Common myeloid progenitor, CD34-positive (primary cell): ENCODE measurements around the gene GPR31.

Experiments
- CTCF ChIA-PET: fragments of 350-600 bp; sonication (Branson Sonifier 250); formaldehyde crosslinking; loops from one replicate; lab custom pipeline; 2021; ENCODE audit warnings: antibody characterized with exemption; lab: Charles Lee
- POLR2A ChIA-PET: fragments of 350-600 bp; sonication (Branson Sonifier 250); formaldehyde crosslinking; loops from one replicate; lab custom pipeline; 2021; ENCODE audit warnings: antibody characterized with exemption; lab: Charles Lee
- DNase-seq, 3 donors: peaks; one replicate each; pipeline versions ENCODE4 v3.0.0 to v3.0.0-alpha.2; 2013
- H3K27ac ChIP-seq, 2 experiments: 1 replicate in 1 of 2; 2 replicates in 1 of 2; pipeline ENCODE4 v1.7.0; 2013; ENCODE audit warnings: inconsistent platforms in 2 of 2, low read length in 2 of 2, mild to moderate bottlenecking in 2 of 2, low read depth in 1 of 2, moderate library complexity in 1 of 2; ENCODE audit not compliant: severe bottlenecking in 2 of 2, insufficient read depth in 1 of 2, poor library complexity in 1 of 2
- H3K27me3 ChIP-seq, 5 experiments: replicated peaks in 2 of 5; 1 replicate in 3 of 5; 2 replicates in 2 of 5; pipeline versions ENCODE4 v1.6.1 to v1.7.0; 2013; ENCODE audit warnings: low read length in 4 of 5, mild to moderate bottlenecking in 2 of 5, moderate library complexity in 2 of 5, inconsistent platforms in 1 of 5; ENCODE audit not compliant: insufficient read depth in 5 of 5, control insufficient read depth in 4 of 5
- H3K36me3 ChIP-seq, 4 experiments: 1 replicate in 2 of 4; 2 replicates in 2 of 4; pipeline versions ENCODE4 v1.6.1 to v1.7.0; 2013; ENCODE audit warnings: low read length in 3 of 4, control low read depth in 1 of 4, mild to moderate bottlenecking in 1 of 4; ENCODE audit not compliant: control insufficient read depth in 4 of 4, insufficient read depth in 4 of 4
- H3K4me1 ChIP-seq, 4 experiments: 1 replicate in 3 of 4; 2 replicates in 1 of 4; pipeline versions ENCODE4 v1.6.1 to v1.7.1; 2013; ENCODE audit warnings: low read length in 3 of 4, mild to moderate bottlenecking in 3 of 4, control low read depth in 1 of 4, inconsistent platforms in 1 of 4, moderate library complexity in 1 of 4; ENCODE audit not compliant: control insufficient read depth in 4 of 4, insufficient read depth in 4 of 4; ENCODE audit errors: control extremely low read depth in 1 of 4
- H3K4me3 ChIP-seq, 7 experiments: 1 replicate in 4 of 7; 2 replicates in 3 of 7; pipeline versions ENCODE4 v1.5.1 to v1.7.0; 2013; ENCODE audit warnings: mild to moderate bottlenecking in 7 of 7, low read length in 6 of 7, moderate library complexity in 6 of 7, inconsistent platforms in 2 of 7, low read depth in 2 of 7, control low read depth in 1 of 7; ENCODE audit not compliant: insufficient read depth in 4 of 7, control insufficient read depth in 1 of 7; ENCODE audit errors: extremely low read depth in 1 of 7
- H3K9me3 ChIP-seq, 5 experiments: 1 replicate in 4 of 5; 2 replicates in 1 of 5; pipeline versions ENCODE4 v1.6.1 to v1.7.1; 2013; ENCODE audit warnings: low read length in 4 of 5, mild to moderate bottlenecking in 2 of 5, inconsistent platforms in 1 of 5, low read depth in 1 of 5, moderate library complexity in 1 of 5; ENCODE audit not compliant: control insufficient read depth in 4 of 5, insufficient read depth in 2 of 5; ENCODE audit errors: control extremely low read depth in 1 of 5
- WGBS: methylation state at CpG from one replicate; pipeline ENCODE4 v1.1.5; 2013; ENCODE audit not compliant: insufficient coverage; 5-methylcytosine and 5-hydroxymethylcytosine counted together

GPR31 gene

GRCh38 chr6:167119670-167120582 lies 37.9 kb downstream of the GPR31 start:
- Histone ChIP-seq H3K27me3 (no peaks in the 10 kb centered on the region), H3K36me3 (no peaks in the 10 kb centered on the region), H3K4me1 (peaks cover 0 to 56% (median 20%) of the 10 kb centered on the region in 4 experiments), H3K4me3 (no peak overlapping the region), H3K9me3 (peaks cover 0 to 3% (median 0%) of the 10 kb centered on the region in 5 experiments), H3K27ac (no peak overlapping the region)
- DNase-seq = peak in 1 of 3 donors; percentile 24
- POLR2A ChIA-PET = no interaction called here
- WGBS = 78% methylated on average over 4 of the region's 8 CpGs
- CTCF ChIA-PET = interaction anchor here (1.0 to 1.9 kb wide), 2 partner anchors 17 to 25 kb away, joined by 3 to 6 read pairs; no protein-coding TSS in a partner anchor

GRCh38 chr6:167118839-167119238 lies 38.9 kb downstream of the GPR31 start:
- Histone ChIP-seq H3K27ac (no peak overlapping the region), H3K4me3 (no peak overlapping the region), H3K4me1 (peaks cover 0 to 46% (median 17%) of the 10 kb centered on the region in 4 experiments), H3K9me3 (peaks cover 0 to 3% (median 0%) of the 10 kb centered on the region in 5 experiments), H3K27me3 (no peaks in the 10 kb centered on the region), H3K36me3 (no peaks in the 10 kb centered on the region)
- CTCF ChIA-PET = no interaction called here
- 90% methylated on average over 12 of the region's 12 CpGs for WGBS
- DNase-seq = no peak
- POLR2A ChIA-PET = no interaction called here

- 97% methylated on average over 5 of the region's 7 CpGs for WGBS
- no peaks in the 10 kb centered on the region for H3K36me3 ChIP-seq
- H3K27me3 ChIP-seq = no peaks in the 10 kb centered on the region
- no peak overlapping the region for H3K27ac ChIP-seq
- ChIA-PET POLR2A (no interaction called here), CTCF (no interaction called here)
- no peak overlapping the region for H3K4me3 ChIP-seq
- H3K9me3 ChIP-seq = peaks cover 0 to 3% (median 0%) of the 10 kb centered on the region in 5 experiments
- peaks cover 0 to 39% (median 13%) of the 10 kb centered on the region in 4 experiments for H3K4me1 ChIP-seq
- DNase-seq = no peak
Observed at GRCh38 chr6:167118006-167118405, 39.8 kb downstream of the GPR31 start.

DNA sequence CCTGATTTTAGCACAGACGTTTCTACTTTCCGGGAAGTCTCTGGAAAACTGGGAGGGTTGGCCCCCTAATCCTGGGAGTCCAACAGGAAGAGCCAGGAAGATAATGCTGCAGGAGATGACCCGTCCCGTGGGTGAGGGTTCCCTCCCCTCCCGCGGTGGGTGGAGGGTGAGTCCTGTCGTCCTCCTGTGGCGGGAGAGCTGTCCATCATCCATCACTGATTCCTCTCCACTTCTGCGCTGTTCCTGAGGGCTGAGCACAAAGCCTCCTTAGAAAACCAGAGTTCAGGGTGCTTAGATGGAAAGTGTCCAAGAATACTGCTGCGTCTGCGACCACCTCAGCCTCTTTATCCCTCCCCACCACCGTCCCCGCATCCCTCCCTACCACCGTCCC lies 40.9 kb downstream of the GPR31 start:
- DNase-seq = no peak
- CTCF ChIA-PET = interaction anchor here (0.7 to 1.5 kb wide), 2 partner anchors 9 to 15 kb away, joined by 3 read pairs; no protein-coding TSS in a partner anchor
- no peaks in the 10 kb centered on the region for H3K36me3 ChIP-seq
- H3K4me1 ChIP-seq = peaks cover 0 to 29% (median 11%) of the 10 kb centered on the region in 4 experiments
- WGBS = 98% methylated on average over 7 of the region's 14 CpGs
- H3K27me3 ChIP-seq = no peaks in the 10 kb centered on the region
- H3K4me3 ChIP-seq = no peak overlapping the region
- H3K9me3 ChIP-seq = peaks cover 0 to 3% (median 0%) of the 10 kb centered on the region in 5 experiments
- no peak overlapping the region for H3K27ac ChIP-seq
- POLR2A ChIA-PET = no interaction called here

- Histone ChIP-seq H3K4me1 (peaks cover 0 to 25% (median 8%) of the 10 kb centered on the region in 4 experiments), H3K27ac (no peak overlapping the region), H3K4me3 (no peak overlapping the region), H3K9me3 (peaks cover 0 to 3% (median 0%) of the 10 kb centered on the region in 5 experiments), H3K36me3 (no peaks in the 10 kb centered on the region), H3K27me3 (no peaks in the 10 kb centered on the region)
- ChIA-PET POLR2A (interaction anchor here (0.6 kb wide), 1 partner anchor 89 kb away, joined by 3 read pairs; no protein-coding TSS in a partner anchor), CTCF (interaction anchor here (0.7 to 1.5 kb wide), 2 partner anchors 9 to 16 kb away, joined by 3 read pairs; no protein-coding TSS in a partner anchor)
- DNase-seq = no peak
- WGBS = 97% methylated on average over 22 of the region's 25 CpGs
Observed at GRCh38 chr6:167116109-167116837, 41.5 kb downstream of the GPR31 start.

GRCh38 chr6:167115054-167115453 lies 42.7 kb downstream of the GPR31 start:
- ChIA-PET CTCF (no interaction called here), POLR2A (no interaction called here)
- H3K27me3 ChIP-seq = no peaks in the 10 kb centered on the region
- no peak overlapping the region for H3K27ac ChIP-seq
- peaks cover 0 to 13% (median 3%) of the 10 kb centered on the region in 4 experiments for H3K4me1 ChIP-seq
- H3K4me3 ChIP-seq = no peak overlapping the region
- no peaks in the 10 kb centered on the region for H3K36me3 ChIP-seq
- DNase-seq = no peak
- WGBS = 96% methylated on average over 8 of the region's 10 CpGs
- peaks cover 0 to 2% (median 0%) of the 10 kb centered on the region in 5 experiments for H3K9me3 ChIP-seq
